HG03095 (cell line): ENCODE measurements around the gene NOD1.
"Not testable (repeated sequence)": the region's sequence is repeated elsewhere in the genome, so short reads cannot be mapped to it uniquely, and the experiment has no call there.

ENCODE experiments used
- ATAC-seq: cut with Tn5 transposase; IDR thresholded peaks from one replicate; pipeline ENCODE4 v1.9.1; 2021; ENCODE audit warnings: moderate library complexity; ENCODE audit not compliant: unreplicated experiment

Gene NOD1

GRCh38 chr7:30478349-30479201, at the start of gene NOD1:
Gene NOD1, minus strand, starts transcription at chr7:30478784. Its CDS starts 21,863 bp downstream, at chr7:30456921.
- ATAC-seq = peak; percentile 91

GRCh38 chr7:30527297-30527696, 48.7 kb upstream of the NOD1 start:
- ATAC-seq = not testable (repeated sequence)

- ATAC-seq = no peak
These were observed 47.6 kb upstream of the NOD1 start for GRCh38 chr7:30526163-30526562.

- no peak for ATAC-seq
These were observed 46.8 kb upstream of the NOD1 start for GRCh38 chr7:30525429-30525828.

- no peak for ATAC-seq
These were observed 46.0 kb upstream of the NOD1 start for GRCh38 chr7:30524545-30524944.

GRCh38 chr7:30523466-30523865, 44.9 kb upstream of the NOD1 start:
- no peak for ATAC-seq

- no peak for ATAC-seq
These were observed 43.6 kb upstream of the NOD1 start for GRCh38 chr7:30522159-30522558.

GRCh38 chr7:30521532-30521931, 42.9 kb upstream of the NOD1 start:
- ATAC-seq = no peak

GRCh38 chr7:30519122-30519521, 40.5 kb upstream of the NOD1 start:
- no peak for ATAC-seq

- no peak for ATAC-seq
These were observed 37.2 kb upstream of the NOD1 start for GRCh38 chr7:30515761-30516160.

- ATAC-seq = no peak
These were observed 36.2 kb upstream of the NOD1 start for GRCh38 chr7:30514776-30515175.

- ATAC-seq = no peak
These were observed 35.6 kb upstream of the NOD1 start for GRCh38 chr7:30514177-30514576.

- no peak for ATAC-seq
These were observed 35.2 kb upstream of the NOD1 start for GRCh38 chr7:30513762-30514161.

- ATAC-seq = no peak
These were observed 33.5 kb upstream of the NOD1 start for GRCh38 chr7:30511973-30512662.

- no peak for ATAC-seq
These were observed 32.9 kb upstream of the NOD1 start for GRCh38 chr7:30511494-30511893.

GRCh38 chr7:30510124-30511075, 31.8 kb upstream of the NOD1 start:
- ATAC-seq = peak; percentile 71

GRCh38 chr7:30509171-30509857, 30.7 kb upstream of the NOD1 start:
- ATAC-seq = not testable (repeated sequence)

GRCh38 chr7:30507346-30507900, 28.8 kb upstream of the NOD1 start:
- not testable (repeated sequence) for ATAC-seq

GRCh38 chr7:30505174-30505697, 26.7 kb upstream of the NOD1 start:
- no peak for ATAC-seq
